H1 (cell line): ENCODE measurements around the gene TCP11. TPM values are rescaled to one million over a fixed set of nuclear protein-coding genes. Genes with fewer than 3 reads are reported as not detected.

Source experiments
- CTCF ChIA-PET: fragments of 300-600 bp; sonication (Branson Sonifier 250); formaldehyde crosslinking; loops from one replicate; lab custom pipeline; 2021; ENCODE audit not compliant: partially characterized antibody; lab: Charles Lee
- POLR2A ChIA-PET: fragments of 300-600 bp; sonication (Branson Sonifier 250); formaldehyde crosslinking; loops from one replicate; lab custom pipeline; 2021; ENCODE audit warnings: inconsistent platforms; ENCODE audit not compliant: partially characterized antibody; lab: Charles Lee
- DNase-seq, 2 experiments: peaks; one replicate each; pipeline versions ENCODE4 v3.0.0 to v3.0.0-alpha.2; 2010 to 2022; ENCODE audit warnings: low spot score in 2 of 2, low read depth in 1 of 2, mixed read lengths in 1 of 2
- FAIRE-seq: peaks from 2 replicates; lab custom pipeline; 2011; peaks lifted over from hg19 to GRCh38; lab: Jason Lieb, UNC
- H2AFZ ChIP-seq: 2 replicates; pipeline ENCODE4 v1.8.1; 2012; ENCODE audit warnings: low read length, inconsistent platforms
- H2AK5ac ChIP-seq: 2 replicates; pipeline ENCODE4 v1.6.1; 2013; ENCODE audit warnings: low read depth, low read length
- H2BK120ac ChIP-seq: replicated peaks from 2 replicates; pipeline ENCODE3; 2013; ENCODE audit warnings: low read depth, low read length, inconsistent platforms
- H2BK12ac ChIP-seq: 2 replicates; pipeline ENCODE4 v1.6.1; 2013; ENCODE audit warnings: low read depth, low read length
- H2BK15ac ChIP-seq: 2 replicates; pipeline ENCODE4 v1.6.1; 2013; ENCODE audit warnings: low read length
- H2BK20ac ChIP-seq: 2 replicates; pipeline ENCODE4 v1.6.1; 2013; ENCODE audit warnings: low read length
- H2BK5ac ChIP-seq: 2 replicates; pipeline ENCODE4 v1.6.1; 2013; ENCODE audit warnings: low read depth, low read length
- H3K14ac ChIP-seq: 2 replicates; pipeline ENCODE4 v1.6.1; 2013; ENCODE audit warnings: inconsistent platforms; ENCODE audit not compliant: insufficient read length
- H3K18ac ChIP-seq: 2 replicates; pipeline ENCODE4 v1.6.1; 2013; ENCODE audit warnings: low read length; ENCODE audit errors: extremely low read depth
- H3K23ac ChIP-seq: 2 replicates; pipeline ENCODE4 v1.6.1; 2013; ENCODE audit warnings: inconsistent platforms; ENCODE audit not compliant: insufficient read length
- H3K23me2 ChIP-seq: 2 replicates; pipeline ENCODE4 v1.6.1; 2013; ENCODE audit warnings: low read depth, low read length
- H3K27ac ChIP-seq: 2 replicates; pipeline ENCODE4 v1.6.1; 2011; ENCODE audit warnings: low read depth, low read length, inconsistent platforms
- H3K27me3 ChIP-seq, 4 experiments: replicated peaks in 1 of 4; 1 replicate in 1 of 4; 2 replicates in 3 of 4; pipeline versions ENCODE4 v1.6.1 to v1.8.1; 2011 to 2013; ENCODE audit warnings: low read length in 3 of 4, mild to moderate bottlenecking in 3 of 4, inconsistent platforms in 2 of 4, mixed read lengths in 2 of 4, moderate library complexity in 1 of 4; ENCODE audit not compliant: control insufficient read depth in 3 of 4, insufficient read depth in 3 of 4; ENCODE audit errors: extremely low read depth in 1 of 4
- H3K36me3 ChIP-seq, 4 experiments: 2 replicates each; pipeline versions ENCODE4 v1.6.1 to v1.8.1; 2011 to 2013; ENCODE audit warnings: mild to moderate bottlenecking in 4 of 4, low read length in 3 of 4, moderate library complexity in 2 of 4, control low read depth in 1 of 4, inconsistent platforms in 1 of 4; ENCODE audit not compliant: insufficient read depth in 4 of 4, control insufficient read depth in 2 of 4
- H3K4ac ChIP-seq: replicated peaks from 2 replicates; pipeline ENCODE3; 2013; ENCODE audit warnings: low read length, low read depth, mixed read lengths, inconsistent platforms; ENCODE audit not compliant: insufficient read length
- H3K4me1 ChIP-seq, 4 experiments: replicated peaks in 1 of 4; 1 replicate in 1 of 4; 2 replicates in 3 of 4; pipeline versions ENCODE4 v1.6.1 to v1.8.1; 2011 to 2013; ENCODE audit warnings: low read length in 3 of 4, inconsistent platforms in 2 of 4, mixed read lengths in 1 of 4; ENCODE audit not compliant: insufficient read depth in 4 of 4, control insufficient read depth in 3 of 4
- H3K4me2 ChIP-seq, 2 experiments: 2 replicates each; pipeline versions ENCODE4 v1.6.1 to v1.8.1; 2011 to 2013; ENCODE audit warnings: low read depth in 2 of 2, low read length in 2 of 2, control low read depth in 1 of 2, inconsistent platforms in 1 of 2, mild to moderate bottlenecking in 1 of 2; ENCODE audit not compliant: insufficient read depth in 1 of 2
- H3K4me3 ChIP-seq, 4 experiments: fragments of 200-600, 300-600 bp in 1 of 4; sonication (generic), shearing (Covaris generic), sonication (Bioruptor Twin) in 1 of 4; 2 replicates each; pipeline versions ENCODE4 v1.5.1 to v1.8.1; 2011 to 2016; ENCODE audit warnings: low read length in 4 of 4, low read depth in 3 of 4, control low read depth in 2 of 4, inconsistent platforms in 2 of 4, mild to moderate bottlenecking in 2 of 4, mixed read lengths in 1 of 4, moderate library complexity in 1 of 4; ENCODE audit not compliant: insufficient read depth in 2 of 4; ENCODE audit errors: extremely low read depth in 1 of 4
- H3K56ac ChIP-seq: replicated peaks from 2 replicates; pipeline ENCODE3; 2013; ENCODE audit warnings: low read depth, mild to moderate bottlenecking, mixed read lengths, low read length, inconsistent platforms; ENCODE audit not compliant: insufficient read length
- H3K79me1 ChIP-seq: 2 replicates; pipeline ENCODE4 v1.6.1; 2013; ENCODE audit warnings: low read depth, low read length, control low read depth
- H3K79me2 ChIP-seq, 2 experiments: 2 replicates each; pipeline versions ENCODE4 v1.6.1 to v1.8.1; 2012 to 2013; ENCODE audit warnings: low read length in 2 of 2, mild to moderate bottlenecking in 2 of 2, inconsistent platforms in 1 of 2; ENCODE audit not compliant: insufficient read depth in 2 of 2, control insufficient read depth in 1 of 2
- H3K9ac ChIP-seq, 4 experiments: replicated peaks in 1 of 4; 1 replicate in 1 of 4; 2 replicates in 3 of 4; pipeline versions ENCODE4 v1.6.1 to v1.8.1; 2011 to 2013; ENCODE audit warnings: low read depth in 3 of 4, low read length in 3 of 4, control low read depth in 2 of 4, mild to moderate bottlenecking in 2 of 4, moderate library complexity in 2 of 4, inconsistent platforms in 1 of 4; ENCODE audit errors: extremely low read depth in 1 of 4
- H3K9me3 ChIP-seq, 2 experiments: 2 replicates each; pipeline versions ENCODE4 v1.6.1 to v1.8.1; 2012 to 2013; ENCODE audit warnings: mild to moderate bottlenecking in 2 of 2, moderate library complexity in 2 of 2, control low read depth in 1 of 2, inconsistent platforms in 1 of 2, low read depth in 1 of 2, low read length in 1 of 2, mixed read lengths in 1 of 2; ENCODE audit not compliant: insufficient read depth in 2 of 2
- H4K20me1 ChIP-seq, 2 experiments: replicated peaks in 1 of 2; 2 replicates each; pipeline versions ENCODE3 to v1.8.1; 2011 to 2013; ENCODE audit warnings: inconsistent platforms in 2 of 2, low read length in 2 of 2, mild to moderate bottlenecking in 1 of 2; ENCODE audit not compliant: insufficient read depth in 2 of 2, control insufficient read depth in 1 of 2
- H4K5ac ChIP-seq: 2 replicates; pipeline ENCODE4 v1.6.1; 2013; ENCODE audit warnings: low read length, low read depth, mixed read lengths, inconsistent platforms; ENCODE audit not compliant: insufficient read length
- H4K8ac ChIP-seq: 2 replicates; pipeline ENCODE4 v1.8.0; 2013; ENCODE audit warnings: mild to moderate bottlenecking, moderate library complexity, low read length, inconsistent platforms; ENCODE audit not compliant: insufficient read depth; ENCODE audit errors: extremely low read depth
- H4K91ac ChIP-seq: replicated peaks from 2 replicates; pipeline ENCODE3; 2013; ENCODE audit warnings: low read length, mixed read lengths, inconsistent platforms; ENCODE audit not compliant: insufficient read length
- BACH1 ChIP-seq: IDR thresholded peaks from 2 replicates; pipeline ENCODE4 v1.6.1; 2012; ENCODE audit warnings: low read length, improper control_type of control experiment
- CHD1 ChIP-seq: IDR thresholded peaks from 2 replicates; pipeline ENCODE4 v1.6.1; 2012; ENCODE audit warnings: low read depth, low read length, improper control_type of control experiment
- CREB1 ChIP-seq: IDR thresholded peaks from 2 replicates; pipeline ENCODE4 v1.6.1; 2012; ENCODE audit warnings: inconsistent platforms
- MAFK ChIP-seq: IDR thresholded peaks from 2 replicates; pipeline ENCODE4 v1.6.1; 2012; ENCODE audit warnings: low read depth, mild to moderate bottlenecking, improper control_type of control experiment, low read length
- PHF8 ChIP-seq: fragments of 200-600 bp; sonication (generic); conservative IDR thresholded peaks from 2 replicates; pipeline ENCODE4 v1.7.1; 2012; ENCODE audit warnings: low read depth, mild to moderate bottlenecking, inconsistent platforms, low read length, moderate library complexity
- WGBS, 2 experiments: shearing (Covaris generic) in 1 of 2; methylation state at CpG; one replicate each; pipeline versions ENCODE4 v1.1.6 to v1.1.7; 2013 to 2015; ENCODE audit warnings: low lambda C conversion rate in 2 of 2, mixed read lengths in 2 of 2, inconsistent platforms in 1 of 2, low coverage in 1 of 2, missing lambda C conversion rate in 1 of 2; ENCODE audit not compliant: insufficient replicate concordance in 2 of 2, insufficient coverage in 1 of 2, insufficient read length in 1 of 2; ENCODE audit errors: extremely low coverage in 1 of 2, missing lambda C conversion rate in 1 of 2; 5-methylcytosine and 5-hydroxymethylcytosine counted together
- polyA plus RNA-seq, 7 experiments: library from polyadenylated mRNA; depleted of rRNA in 3 of 7; stranded (reverse) in 5 of 7; unstranded in 2 of 7; fragments of >200 nt in 5 of 7; fragments of 200-250 nt in 2 of 7; gene quantifications; 1 replicate in 5 of 7; 2 replicates in 1 of 7; 4 replicates in 1 of 7; pipeline versions ENCODE4 v1.2.1 to v1.2.3, GENCODE V29; 2011 to 2013; ENCODE audit warnings: missing spikeins in 2 of 7, mixed read lengths in 2 of 7
- total RNA-seq: library from RNA; stranded (reverse); fragmentation: NEBNext Ultra II Directional; extraction: Animal tissue kit (Norgen Biotek cat#: 25700); gene quantifications from 2 replicates; pipeline ENCODE4 v1.2.1, GENCODE V29; 2021

The TCP11 gene
- total and polyA plus RNA-seq, 2 of the 8 experiments (the other 6 are each of a cell fraction or from before 2014, with no cell fraction given), result 0.11 TPM; not detected in 1

DNA sequence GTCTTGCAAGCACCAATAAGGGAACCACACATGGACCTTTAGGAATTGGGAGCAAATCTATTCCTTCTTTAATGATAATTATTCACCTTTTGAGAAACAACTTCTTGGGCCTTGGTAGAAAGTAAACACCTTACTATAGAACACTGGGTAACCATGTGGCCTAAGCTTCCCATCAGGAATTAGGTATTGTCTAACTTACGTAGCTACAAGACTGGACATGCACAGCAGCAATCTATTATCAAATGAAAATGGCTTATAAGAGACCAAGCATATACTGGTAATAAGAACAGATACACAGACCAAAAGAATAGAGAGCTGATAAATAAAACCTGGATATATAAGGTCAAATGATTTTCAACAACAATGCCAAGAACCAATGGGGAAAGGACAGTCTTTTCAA lies 16.8 kb downstream of the TCP11 start:
- Histone ChIP-seq H3K79me2 (no peaks in the 10 kb centered on the region), H2BK5ac (no peak overlapping the region), H3K18ac (no peak overlapping the region), H3K9me3 (peaks cover 0 to 4% of the 10 kb centered on the region in 2 experiments; a peak in 1 of 4 replicates), H3K36me3 (no peaks in the 10 kb centered on the region), H4K91ac (no peak overlapping the region), H3K27me3 (no peaks in the 10 kb centered on the region), H3K9ac (no peak overlapping the region), H2BK15ac (no peak overlapping the region), H4K5ac (no peak overlapping the region), H2AK5ac (no peak overlapping the region), H3K23ac (no peak overlapping the region), H3K4me2 (no peak overlapping the region), H4K20me1 (no peaks in the 10 kb centered on the region), H3K14ac (no peak overlapping the region), H2BK20ac (no peak overlapping the region), H4K8ac (no peak overlapping the region), H3K56ac (no peak overlapping the region), H3K23me2 (no peaks in the 10 kb centered on the region), H3K4me1 (no peaks in the 10 kb centered on the region), H2AFZ (no peak overlapping the region), H3K27ac (no peak overlapping the region), H2BK120ac (no peak overlapping the region), H3K4me3 (no peak overlapping the region), H3K79me1 (no peaks in the 10 kb centered on the region), H2BK12ac (no peak overlapping the region), H3K4ac (no peak overlapping the region)
- no peak for FAIRE-seq
- POLR2A ChIA-PET, result no interaction called here
- WGBS, 2 experiments, result 88% methylated on average over 1 of the region's 1 CpG; no CpG with 5 or more reads in 1 of the 2 experiments
- no peak for DNase-seq
- CTCF ChIA-PET, result interaction anchor here (0.9 to 3.0 kb wide), 6 partner anchors 12 to 137 kb away, joined by 3 to 12 read pairs (median 4); no protein-coding TSS in a partner anchor
- TF ChIP-seq MAFK (no peak), PHF8 (no peak), CHD1 (no peak), BACH1 (no peak), CREB1 (no peak)
